ENCODE measurements around the gene DNER.

DNA sequence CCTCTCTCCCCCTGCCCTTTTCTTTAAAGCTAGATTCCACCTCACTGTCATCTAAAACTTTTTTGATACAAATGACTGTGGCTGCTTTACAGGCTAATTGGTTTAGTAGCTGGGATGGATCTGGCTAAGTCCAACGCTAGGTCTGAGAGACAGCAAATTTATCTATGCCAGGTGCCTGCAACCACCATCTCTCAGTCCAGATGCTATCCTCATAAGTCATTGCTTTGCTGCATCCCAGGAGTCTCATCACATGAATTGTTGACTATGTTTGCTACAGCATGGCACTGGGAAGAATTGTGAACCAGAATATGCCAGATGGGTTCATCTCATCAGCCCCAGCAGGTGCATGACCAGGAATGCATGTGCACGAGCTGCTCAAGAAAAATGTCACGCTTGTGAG, 343.3 kb downstream of the DNER start:
- TF ChIP-seq POLR2A (IDR thresholded peaks at IDR 0.05) = no peak
- TF ChIP-seq CTCF (IDR thresholded peaks at IDR 0.05) = no peak
- no peak for TF ChIP-seq EP300 (IDR thresholded peaks at IDR 0.05)
